G401.6 (cell line): Measurements from ENCODE around the gene LIN28B.

Experiments
- FAIRE-seq: peaks from 2 replicates; lab custom pipeline; 2012; peaks lifted over from hg19 to GRCh38; lab: Jason Lieb, UNC

The LIN28B gene

DNA sequence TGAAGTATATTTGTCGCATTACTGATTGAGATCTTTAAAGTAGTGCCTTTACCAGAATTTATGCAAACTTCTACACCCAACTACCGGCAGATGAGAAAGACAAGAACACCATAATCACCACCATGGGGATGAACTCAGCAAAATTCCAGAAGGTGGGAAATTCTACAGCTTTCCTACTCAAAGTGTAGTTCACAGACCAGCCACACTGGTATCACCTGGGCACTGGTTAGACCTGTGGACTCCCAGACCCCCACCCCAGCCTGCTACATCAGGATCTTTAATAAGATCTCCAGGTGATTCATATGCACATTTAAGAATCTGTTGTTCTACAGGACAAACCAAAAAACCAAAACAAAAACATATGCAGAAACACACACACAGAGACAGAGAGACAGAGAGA is 155.0 kb downstream of the LIN28B start:
- no peak for FAIRE-seq

DNA sequence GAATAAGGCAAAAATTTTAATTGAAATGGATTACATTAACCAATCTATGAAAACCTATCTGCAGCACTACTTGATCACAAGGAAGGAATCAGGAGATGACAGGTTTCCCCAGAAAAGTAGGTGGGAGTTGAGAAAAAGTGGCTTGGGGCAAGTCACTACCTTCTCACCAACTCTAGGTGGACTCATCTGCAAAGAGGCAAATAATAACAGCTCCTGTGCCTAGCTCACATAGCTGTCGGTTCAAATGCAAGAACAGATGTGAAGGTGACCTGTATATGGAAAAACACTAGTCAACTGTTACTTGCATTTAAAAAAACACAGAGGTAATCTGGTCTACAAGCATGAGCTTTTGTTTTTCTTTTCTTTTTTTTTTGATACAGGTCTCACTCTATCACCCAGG is 155.7 kb downstream of the LIN28B start:
- FAIRE-seq, result no peak

GRCh38 chr6:105113422-105113821 is 156.5 kb downstream of the LIN28B start:
- no peak for FAIRE-seq

DNA sequence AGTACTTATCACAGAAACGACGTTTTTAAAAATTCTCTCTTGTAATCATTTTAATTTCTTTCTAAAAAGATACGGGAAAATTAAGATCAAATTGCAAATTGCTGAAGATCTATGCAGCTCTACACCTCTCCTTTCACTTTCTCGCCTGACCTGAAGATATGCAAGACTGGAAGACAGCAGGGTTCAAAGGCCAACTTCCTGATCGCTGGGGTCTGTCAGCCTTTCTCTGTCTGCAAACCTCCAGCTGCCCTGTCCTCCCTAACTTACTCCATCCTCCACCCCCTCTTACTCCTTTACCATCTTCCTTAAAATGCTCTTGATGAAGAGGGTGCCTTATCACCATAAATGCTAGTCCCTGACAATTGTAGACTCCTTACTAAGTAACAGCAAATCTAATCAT is 159.2 kb downstream of the LIN28B start:
- no peak for FAIRE-seq

DNA sequence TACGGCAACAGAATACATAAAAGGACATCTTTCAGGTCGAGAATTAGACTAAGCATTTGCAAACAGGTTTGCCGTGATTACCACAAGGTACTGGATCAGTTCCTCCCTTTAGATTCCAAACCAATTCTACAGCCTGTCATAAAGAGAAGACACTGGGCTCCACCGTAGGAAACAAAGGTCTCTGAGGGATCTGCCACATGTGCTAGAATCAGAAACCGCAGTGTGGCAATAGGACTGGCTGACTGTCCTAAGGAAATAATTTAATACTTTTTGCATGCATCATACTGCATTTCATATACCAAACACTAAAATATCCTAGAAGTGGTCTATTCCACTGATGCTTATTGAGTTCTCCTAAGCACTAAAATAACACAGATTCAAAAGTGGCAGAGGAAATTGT is 163.7 kb downstream of the LIN28B start:
- no peak for FAIRE-seq

DNA sequence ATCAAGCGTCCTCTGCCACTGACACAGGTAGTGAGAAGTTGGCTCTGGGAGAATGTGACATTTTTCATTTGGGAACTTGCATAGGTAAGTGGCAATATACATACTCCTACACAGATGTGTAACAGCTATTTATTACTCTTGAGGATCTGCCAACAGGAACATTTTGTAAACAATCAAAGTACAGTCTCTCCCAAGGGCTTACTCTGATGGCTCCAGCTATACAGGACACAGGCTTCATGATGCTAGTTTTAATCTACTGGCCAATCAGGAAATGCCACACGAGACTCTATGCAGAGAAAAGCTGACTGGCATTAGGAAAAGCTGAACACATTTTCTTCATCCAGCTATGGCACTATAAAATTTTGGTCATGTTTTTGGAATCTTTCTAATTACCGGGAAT is 165.1 kb downstream of the LIN28B start:
- no peak for FAIRE-seq

DNA sequence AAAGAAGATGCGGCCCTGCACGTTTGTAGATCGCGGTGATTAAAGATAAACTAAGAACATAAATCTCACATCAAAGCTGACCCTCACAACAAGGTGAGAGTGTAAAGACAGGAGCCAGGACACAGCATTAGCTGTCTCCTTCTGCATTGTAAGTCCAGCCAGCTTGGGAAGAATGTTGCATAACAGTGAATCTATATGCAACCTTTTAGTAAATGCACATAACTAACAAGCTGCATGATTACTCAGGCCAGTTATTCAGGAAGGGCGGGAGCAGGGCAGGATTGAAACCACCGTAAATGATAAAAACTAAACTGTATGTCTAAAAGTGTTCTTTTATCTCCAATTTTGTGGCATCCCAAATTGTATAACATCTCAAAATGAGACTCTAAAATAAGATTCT is 165.8 kb downstream of the LIN28B start:
- FAIRE-seq, result no peak
